ENCODE measurements around the gene CD22. TPM values are rescaled to one million over a fixed set of nuclear protein-coding genes. Genes with fewer than 3 reads are reported as not detected.
"Not testable (repeated sequence)": the region's sequence is repeated elsewhere in the genome, so short reads cannot be mapped to it uniquely, and the experiment has no call there.

The CD22 gene
- total RNA-seq, 6 experiments from 2014 or later, result 0.24 to 0.59 (median 0.57) TPM; not detected in 2

- TF ChIP-seq CTCF (IDR thresholded peaks at IDR 0.05), result no peak
- Mint-ChIP-seq H3K27ac (no peak overlapping the region), H3K4me3 (no peak overlapping the region), H3K27me3 (ENCODE audit: insufficient read depth) (peaks cover 24% of the 10 kb centered on the region), H3K4me1 (ENCODE audit: low read depth) (no peaks in the 10 kb centered on the region), H3K9me3 (no peaks in the 10 kb centered on the region), H3K36me3 (ENCODE audit: low read depth) (no peaks in the 10 kb centered on the region)
- DNase-seq, result no peak
Observed at GRCh38 chr19:35285095-35285449, 43.9 kb upstream of the CD22 start.

GRCh38 chr19:35285465-35285864 lies 43.5 kb upstream of the CD22 start:
- not testable (repeated sequence) for H3K4me1 Mint-ChIP-seq (ENCODE audit: low read depth); H3K4me3 Mint-ChIP-seq; DNase-seq; H3K27ac Mint-ChIP-seq; H3K36me3 Mint-ChIP-seq (ENCODE audit: low read depth); H3K9me3 Mint-ChIP-seq
- peaks cover 25% of the 10 kb centered on the region for H3K27me3 Mint-ChIP-seq (ENCODE audit: insufficient read depth)

- H3K9me3 Mint-ChIP-seq; H3K4me1 Mint-ChIP-seq (ENCODE audit: low read depth); H3K36me3 Mint-ChIP-seq (ENCODE audit: low read depth); DNase-seq; H3K4me3 Mint-ChIP-seq; H3K27ac Mint-ChIP-seq: not testable (repeated sequence)
- peaks cover 27% of the 10 kb centered on the region for H3K27me3 Mint-ChIP-seq (ENCODE audit: insufficient read depth)
Observed at GRCh38 chr19:35286101-35286500, 42.9 kb upstream of the CD22 start.

- no peaks in the 10 kb centered on the region for H3K4me1 Mint-ChIP-seq (ENCODE audit: low read depth)
- H3K9me3 Mint-ChIP-seq, result no peaks in the 10 kb centered on the region
- no peaks in the 10 kb centered on the region for H3K36me3 Mint-ChIP-seq (ENCODE audit: low read depth)
- DNase-seq, result no peak
- no peak overlapping the region for H3K4me3 Mint-ChIP-seq
- TF ChIP-seq CTCF (IDR thresholded peaks at IDR 0.05), result no peak
- H3K27ac Mint-ChIP-seq, result no peak overlapping the region
- H3K27me3 Mint-ChIP-seq (ENCODE audit: insufficient read depth), result peaks cover 37% of the 10 kb centered on the region
Observed at GRCh38 chr19:35287713-35288112, 41.3 kb upstream of the CD22 start.

GRCh38 chr19:35288331-35288730 lies 40.7 kb upstream of the CD22 start:
- Mint-ChIP-seq H3K4me1 (ENCODE audit: low read depth) (no peaks in the 10 kb centered on the region), H3K4me3 (no peak overlapping the region), H3K27ac (no peak overlapping the region), H3K9me3 (no peaks in the 10 kb centered on the region), H3K36me3 (ENCODE audit: low read depth) (no peaks in the 10 kb centered on the region), H3K27me3 (ENCODE audit: insufficient read depth) (peaks cover 39% of the 10 kb centered on the region)
- DNase-seq, result no peak
- no peak for TF ChIP-seq CTCF (IDR thresholded peaks at IDR 0.05)

GRCh38 chr19:35288906-35289305 lies 40.1 kb upstream of the CD22 start:
- H3K27me3 Mint-ChIP-seq (ENCODE audit: insufficient read depth), result peaks cover 39% of the 10 kb centered on the region
- H3K27ac Mint-ChIP-seq, result no peak overlapping the region
- no peak for DNase-seq
- no peaks in the 10 kb centered on the region for H3K36me3 Mint-ChIP-seq (ENCODE audit: low read depth)
- no peaks in the 10 kb centered on the region for H3K9me3 Mint-ChIP-seq
- TF ChIP-seq CTCF (IDR thresholded peaks at IDR 0.05), result no peak
- no peak overlapping the region for H3K4me3 Mint-ChIP-seq
- no peaks in the 10 kb centered on the region for H3K4me1 Mint-ChIP-seq (ENCODE audit: low read depth)

Data from HFFc6 (cell line).